Endothelial cell of umbilical vein (primary cell): ENCODE results near the gene DIP2C. TPM values are rescaled to one million over a fixed set of nuclear protein-coding genes. Genes with fewer than 3 reads are reported as not detected.

ENCODE experiments used
- BruUV-seq: library from RNA; stranded (reverse); fragments of 400-500 nt; replicated peaks from 2 replicates; lab custom pipeline; 2021; lab: Mats Ljungman, UMichigan
- CTCF ChIA-PET: fragments of 300-600, 350-600 bp; sonication (Branson Sonifier 250); formaldehyde crosslinking; loops from one replicate; lab custom pipeline; 2021; ENCODE audit warnings: antibody characterized with exemption, inconsistent platforms; lab: Charles Lee
- POLR2A ChIA-PET: fragments of 300-600, 350-600 bp; sonication (Branson Sonifier 250); formaldehyde crosslinking; loops from one replicate; lab custom pipeline; 2021; ENCODE audit warnings: antibody characterized with exemption, inconsistent platforms; lab: Charles Lee
- DNase-seq: peaks from one replicate; pipeline ENCODE4 v3.0.0-alpha.2; 2011; ENCODE audit warnings: low read depth, low spot score
- FAIRE-seq: peaks from 2 replicates; lab custom pipeline; 2011; peaks lifted over from hg19 to GRCh38; lab: Jason Lieb, UNC
- H2AFZ ChIP-seq: 2 replicates; pipeline ENCODE4 v1.6.0; 2012; ENCODE audit warnings: low read depth, low read length, control low read depth, inconsistent platforms
- H3K27ac ChIP-seq: 2 replicates; pipeline ENCODE4 v1.5.1; 2011; ENCODE audit warnings: low read depth, mild to moderate bottlenecking, control low read depth, low read length, moderate library complexity; ENCODE audit not compliant: insufficient read depth
- H3K27me3 ChIP-seq, 2 experiments: 2 replicates each; pipeline versions ENCODE4 v1.6.0 to v1.6.1; 2011; ENCODE audit warnings: low read length in 2 of 2, mixed read lengths in 1 of 2; ENCODE audit not compliant: control insufficient read depth in 2 of 2, insufficient read depth in 2 of 2
- H3K36me3 ChIP-seq, 2 experiments: 2 replicates in 1 of 2; 3 replicates in 1 of 2; pipeline ENCODE4 v1.5.1; 2011; ENCODE audit warnings: low read length in 2 of 2, mild to moderate bottlenecking in 1 of 2, moderate library complexity in 1 of 2; ENCODE audit not compliant: control insufficient read depth in 2 of 2, insufficient read depth in 2 of 2; ENCODE audit errors: extremely low read depth in 1 of 2
- H3K4me1 ChIP-seq: 3 replicates; pipeline ENCODE4 v1.5.1; 2011; ENCODE audit warnings: mild to moderate bottlenecking, low read length; ENCODE audit not compliant: control insufficient read depth, insufficient read depth; ENCODE audit errors: extremely low read depth
- H3K4me2 ChIP-seq: 2 replicates; pipeline ENCODE4 v1.6.1; 2011; ENCODE audit warnings: low read length, control low read depth, mixed read lengths; ENCODE audit not compliant: insufficient read depth
- H3K4me3 ChIP-seq, 3 experiments: fragments of 200-600 bp in 1 of 3; sonication (generic), shearing (Covaris generic) in 1 of 3; replicated peaks in 1 of 3; 2 replicates each; pipeline ENCODE4 v1.5.1; 2011 to 2016; ENCODE audit warnings: control low read depth in 3 of 3, low read length in 3 of 3, mild to moderate bottlenecking in 2 of 3, inconsistent platforms in 1 of 3, low read depth in 1 of 3, moderate library complexity in 1 of 3; ENCODE audit not compliant: insufficient read depth in 1 of 3
- H3K79me2 ChIP-seq: 2 replicates; pipeline ENCODE4 v1.6.0; 2012; ENCODE audit warnings: low read length, inconsistent platforms; ENCODE audit not compliant: control insufficient read depth, insufficient read depth
- H3K9ac ChIP-seq: replicated peaks from 2 replicates; pipeline ENCODE3; 2011; ENCODE audit warnings: low read length, control low read depth; ENCODE audit not compliant: insufficient read depth; ENCODE audit errors: extremely low read depth
- H3K9me1 ChIP-seq: replicated peaks from 3 replicates; pipeline ENCODE4 v1.6.0; 2011; ENCODE audit warnings: mild to moderate bottlenecking, low read length; ENCODE audit not compliant: control insufficient read depth, insufficient read depth; ENCODE audit errors: extremely low read depth
- H3K9me3 ChIP-seq: replicated peaks from 2 replicates; pipeline ENCODE4 v1.5.1; 2012; ENCODE audit warnings: low read length, inconsistent platforms; ENCODE audit not compliant: control insufficient read depth, insufficient read depth
- H4K20me1 ChIP-seq: replicated peaks from 2 replicates; pipeline ENCODE3; 2011; ENCODE audit warnings: mild to moderate bottlenecking, low read length; ENCODE audit not compliant: control insufficient read depth, insufficient read depth; ENCODE audit errors: extremely low read depth
- EZH2 ChIP-seq: IDR thresholded peaks from 2 replicates; pipeline ENCODE4 v1.6.1; 2012; ENCODE audit warnings: borderline replicate concordance, low read depth, mild to moderate bottlenecking, moderate library complexity, low read length, inconsistent platforms; ENCODE audit not compliant: severe bottlenecking
- FOS ChIP-seq: IDR thresholded peaks from 2 replicates; pipeline ENCODE4 v1.6.1; 2011; ENCODE audit warnings: mild to moderate bottlenecking, low read length, moderate library complexity, borderline replicate concordance; ENCODE audit not compliant: insufficient read depth
- GATA2 ChIP-seq: IDR thresholded peaks from 2 replicates; pipeline ENCODE4 v1.7.0; 2011; ENCODE audit warnings: low read depth, mild to moderate bottlenecking, moderate library complexity, mixed read lengths, low read length; ENCODE audit not compliant: insufficient read length, insufficient read depth
- JUN ChIP-seq: IDR thresholded peaks from 2 replicates; pipeline ENCODE4 v1.6.1; 2011; ENCODE audit warnings: borderline replicate concordance, low read depth; ENCODE audit not compliant: insufficient read length, insufficient read depth
- MAX ChIP-seq: IDR thresholded peaks from 2 replicates; pipeline ENCODE4 v1.6.1; 2011; ENCODE audit not compliant: insufficient read depth, insufficient read length
- MYC ChIP-seq: IDR thresholded peaks from one replicate; pipeline ENCODE4 v1.6.1; 2011; ENCODE audit warnings: mild to moderate bottlenecking, low read depth, low read length
- POLR2A ChIP-seq: IDR thresholded peaks from 2 replicates; pipeline ENCODE4 v1.6.1; 2012; ENCODE audit warnings: low read depth, mild to moderate bottlenecking, control low read depth, low read length
- POLR2AphosphoS5 ChIP-seq: IDR thresholded peaks from 2 replicates; pipeline ENCODE4 v1.6.1; 2012; ENCODE audit warnings: low read depth, mild to moderate bottlenecking, control low read depth, low read length, moderate library complexity; ENCODE audit not compliant: insufficient read depth
- dilution Hi-C: fragments of 300-500 bp; cut with MboI; formaldehyde crosslinking; loops from one replicate; pipeline ENCODE4 v1.15.0; 2019; ENCODE audit warnings: low sequenced_read_pairs; ENCODE audit not compliant: extremely low pct_ligation_motif_present
- intact Hi-C: fragments of 100-400 bp; cut with micrococcal nuclease; formaldehyde crosslinking; loops from one replicate; pipeline ENCODE4 v1.10.0; 2022
- polyA plus RNA-seq, 4 experiments: library from polyadenylated mRNA; depleted of rRNA in 3 of 4; stranded (reverse) in 3 of 4; unstranded in 1 of 4; fragments of >200 nt; gene quantifications; 2 replicates each; pipeline versions ENCODE4 v1.2.1 to v1.2.3, GENCODE V29; 2011 to 2012; ENCODE audit warnings: missing spikeins in 1 of 4
- total RNA-seq: library from RNA; stranded (reverse); gene quantifications from 2 replicates; pipeline ENCODE4 v1.2.3, GENCODE V29; 2021
- TF ChIP-seq, protein P1 (sequence below), 2 donors: IDR thresholded peaks; 1 replicate in 1 of 2; 2 replicates in 1 of 2; pipeline ENCODE4 v1.5.1; 2011; ENCODE audit warnings: low read length in 2 of 2, mild to moderate bottlenecking in 2 of 2, moderate library complexity in 2 of 2, control low read depth in 1 of 2, inconsistent platforms in 1 of 2, low read depth in 1 of 2; ENCODE audit not compliant: insufficient read depth in 1 of 2; ENCODE audit errors: extremely low read depth in 1 of 2

The DIP2C gene
- total and polyA plus RNA-seq, 2 donors (not counting 3 experiments of a cell fraction or from before 2014, with no cell fraction given): 3.6 to 10.7 TPM

DNA sequence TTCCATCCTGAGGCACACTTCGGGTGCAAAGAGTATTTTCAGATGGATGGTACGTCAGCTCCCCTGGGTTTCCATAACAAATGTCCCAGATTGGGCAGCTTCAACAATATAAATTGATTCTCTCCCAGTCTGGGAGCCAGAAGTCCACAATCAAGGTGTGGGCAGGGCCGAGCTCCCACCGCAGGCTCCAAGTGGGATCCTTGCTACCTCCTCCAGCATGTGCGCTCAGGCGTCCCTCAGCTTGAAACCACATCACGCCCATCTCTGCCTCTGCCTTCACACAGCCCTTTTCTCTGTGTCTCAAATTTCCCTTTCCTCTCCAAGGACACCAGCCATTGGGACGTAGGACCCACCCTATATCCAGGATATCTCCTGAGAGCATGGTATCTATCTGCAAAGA, 153.5 kb downstream of the DIP2C start:
- H2AFZ ChIP-seq: no peak overlapping the region
- TF ChIP-seq POLR2AphosphoS5: no peak
- DNase-seq (no peak), FAIRE-seq (no peak)
- dilution Hi-C loops (no loop called here), intact Hi-C loops (no loop called here)
- no peaks in the 10 kb centered on the region for H3K4me1 ChIP-seq
- no peak overlapping the region for H3K27ac ChIP-seq
- CTCF ChIA-PET: no interaction called here
- H3K79me2 ChIP-seq: no peaks in the 10 kb centered on the region
- no TSS peak for BruUV-seq
- no peaks in the 10 kb centered on the region for H3K9me3 ChIP-seq
- POLR2A ChIA-PET: no interaction called here
- no peaks in the 10 kb centered on the region for H4K20me1 ChIP-seq
- no peaks in the 10 kb centered on the region for H3K9me1 ChIP-seq
- no peaks in the 10 kb centered on the region for H3K27me3 ChIP-seq
- no peak overlapping the region for H3K4me2 ChIP-seq
- H3K9ac ChIP-seq: no peak overlapping the region
- no peaks in the 10 kb centered on the region for H3K36me3 ChIP-seq
- H3K4me3 ChIP-seq: no peak overlapping the region

DNA sequence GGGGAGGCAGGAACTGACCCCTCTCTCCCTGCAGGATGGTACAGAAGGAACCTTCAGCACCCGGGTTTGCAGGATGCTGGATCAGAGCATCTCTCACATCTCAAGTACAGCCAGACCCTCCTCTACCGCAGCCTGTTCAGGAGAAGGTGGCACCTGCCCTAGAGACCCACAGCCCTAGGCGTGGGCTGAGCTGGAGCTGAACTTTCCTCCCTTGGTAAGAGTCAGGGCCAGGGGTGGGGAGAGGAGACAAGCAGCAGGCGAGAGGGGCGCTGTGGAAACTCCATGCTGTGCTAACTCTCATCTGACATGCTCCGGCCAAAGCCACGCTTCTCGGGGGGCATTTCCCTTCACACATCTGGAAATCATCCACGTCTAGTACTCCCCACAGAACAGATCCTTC, 154.4 kb downstream of the DIP2C start:
- ChIA-PET CTCF (no interaction called here), POLR2A (no interaction called here)
- no peak overlapping the region for H2AFZ ChIP-seq
- H3K9ac ChIP-seq: no peak overlapping the region
- no peak for TF ChIP-seq POLR2AphosphoS5
- TF ChIP-seq FOS: no peak
- no peak for TF ChIP-seq JUN
- TF ChIP-seq EZH2: no peak
- TF ChIP-seq POLR2A: no peak
- TF ChIP-seq, protein P1, sequence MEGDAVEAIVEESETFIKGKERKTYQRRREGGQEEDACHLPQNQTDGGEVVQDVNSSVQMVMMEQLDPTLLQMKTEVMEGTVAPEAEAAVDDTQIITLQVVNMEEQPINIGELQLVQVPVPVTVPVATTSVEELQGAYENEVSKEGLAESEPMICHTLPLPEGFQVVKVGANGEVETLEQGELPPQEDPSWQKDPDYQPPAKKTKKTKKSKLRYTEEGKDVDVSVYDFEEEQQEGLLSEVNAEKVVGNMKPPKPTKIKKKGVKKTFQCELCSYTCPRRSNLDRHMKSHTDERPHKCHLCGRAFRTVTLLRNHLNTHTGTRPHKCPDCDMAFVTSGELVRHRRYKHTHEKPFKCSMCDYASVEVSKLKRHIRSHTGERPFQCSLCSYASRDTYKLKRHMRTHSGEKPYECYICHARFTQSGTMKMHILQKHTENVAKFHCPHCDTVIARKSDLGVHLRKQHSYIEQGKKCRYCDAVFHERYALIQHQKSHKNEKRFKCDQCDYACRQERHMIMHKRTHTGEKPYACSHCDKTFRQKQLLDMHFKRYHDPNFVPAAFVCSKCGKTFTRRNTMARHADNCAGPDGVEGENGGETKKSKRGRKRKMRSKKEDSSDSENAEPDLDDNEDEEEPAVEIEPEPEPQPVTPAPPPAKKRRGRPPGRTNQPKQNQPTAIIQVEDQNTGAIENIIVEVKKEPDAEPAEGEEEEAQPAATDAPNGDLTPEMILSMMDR (IDR thresholded peaks at IDR 0.05; ENCODE audit: extremely low read depth in 1 of 2, insufficient read depth in 1 of 2, low read depth in 1 of 2, low read length in 2 of 2): no peak
- TF ChIP-seq GATA2: no peak
- TF ChIP-seq MYC: no peak
- TF ChIP-seq MAX: no peak
- no TSS peak for BruUV-seq
- FAIRE-seq (no peak), DNase-seq (no peak)
- no peaks in the 10 kb centered on the region for H3K36me3 ChIP-seq
- dilution Hi-C loops: no loop called here
- H3K4me1 ChIP-seq: no peaks in the 10 kb centered on the region
- H4K20me1 ChIP-seq: no peaks in the 10 kb centered on the region
- no peak overlapping the region for H3K27ac ChIP-seq
- H3K9me1 ChIP-seq: no peaks in the 10 kb centered on the region
- H3K79me2 ChIP-seq: no peaks in the 10 kb centered on the region
- H3K4me3 ChIP-seq: no peak overlapping the region
- no peaks in the 10 kb centered on the region for H3K9me3 ChIP-seq
- intact Hi-C loops: no loop called here
- no peak overlapping the region for H3K4me2 ChIP-seq
- H3K27me3 ChIP-seq: no peaks in the 10 kb centered on the region
